IMR-90 (cell line): Measurements from ENCODE around the gene CDH22.

Experiments
- CEBPB ChIP-seq: IDR thresholded peaks from 2 replicates; pipeline ENCODE4 v1.6.1; 2012; ENCODE audit warnings: low read depth, low read length, improper control_type of control experiment
- CTCF ChIP-seq: conservative IDR thresholded peaks from 2 replicates; pipeline ENCODE4 v1.5.1; 2012; ENCODE audit warnings: mild to moderate bottlenecking, low read depth, low read length, improper control_type of control experiment

GRCh38 chr20:46199198-46199597, 109.1 kb downstream of the CDH22 start:
- TF ChIP-seq CTCF: no peak
- no peak for TF ChIP-seq CEBPB
